GM12875 (cell line): Measurements from ENCODE around the gene TRIM6.

Experiments
- H3K4me3 ChIP-seq: one replicate; pipeline ENCODE4 v1.5.1; 2011; ENCODE audit warnings: low read depth, low read length, control low read depth
- TF ChIP-seq, protein P1 (sequence below): IDR thresholded peaks from 2 replicates; pipeline ENCODE4 v1.5.1; 2011; ENCODE audit warnings: low read depth, mild to moderate bottlenecking, control low read depth, inconsistent platforms, low read length, moderate library complexity, borderline replicate concordance; ENCODE audit not compliant: insufficient read depth

Gene TRIM6

GRCh38 chr11:5622802-5623201 lies 26.4 kb downstream of the TRIM6 start:
- no peak overlapping the region for H3K4me3 ChIP-seq
- TF ChIP-seq, protein P1, sequence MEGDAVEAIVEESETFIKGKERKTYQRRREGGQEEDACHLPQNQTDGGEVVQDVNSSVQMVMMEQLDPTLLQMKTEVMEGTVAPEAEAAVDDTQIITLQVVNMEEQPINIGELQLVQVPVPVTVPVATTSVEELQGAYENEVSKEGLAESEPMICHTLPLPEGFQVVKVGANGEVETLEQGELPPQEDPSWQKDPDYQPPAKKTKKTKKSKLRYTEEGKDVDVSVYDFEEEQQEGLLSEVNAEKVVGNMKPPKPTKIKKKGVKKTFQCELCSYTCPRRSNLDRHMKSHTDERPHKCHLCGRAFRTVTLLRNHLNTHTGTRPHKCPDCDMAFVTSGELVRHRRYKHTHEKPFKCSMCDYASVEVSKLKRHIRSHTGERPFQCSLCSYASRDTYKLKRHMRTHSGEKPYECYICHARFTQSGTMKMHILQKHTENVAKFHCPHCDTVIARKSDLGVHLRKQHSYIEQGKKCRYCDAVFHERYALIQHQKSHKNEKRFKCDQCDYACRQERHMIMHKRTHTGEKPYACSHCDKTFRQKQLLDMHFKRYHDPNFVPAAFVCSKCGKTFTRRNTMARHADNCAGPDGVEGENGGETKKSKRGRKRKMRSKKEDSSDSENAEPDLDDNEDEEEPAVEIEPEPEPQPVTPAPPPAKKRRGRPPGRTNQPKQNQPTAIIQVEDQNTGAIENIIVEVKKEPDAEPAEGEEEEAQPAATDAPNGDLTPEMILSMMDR = no peak

DNA sequence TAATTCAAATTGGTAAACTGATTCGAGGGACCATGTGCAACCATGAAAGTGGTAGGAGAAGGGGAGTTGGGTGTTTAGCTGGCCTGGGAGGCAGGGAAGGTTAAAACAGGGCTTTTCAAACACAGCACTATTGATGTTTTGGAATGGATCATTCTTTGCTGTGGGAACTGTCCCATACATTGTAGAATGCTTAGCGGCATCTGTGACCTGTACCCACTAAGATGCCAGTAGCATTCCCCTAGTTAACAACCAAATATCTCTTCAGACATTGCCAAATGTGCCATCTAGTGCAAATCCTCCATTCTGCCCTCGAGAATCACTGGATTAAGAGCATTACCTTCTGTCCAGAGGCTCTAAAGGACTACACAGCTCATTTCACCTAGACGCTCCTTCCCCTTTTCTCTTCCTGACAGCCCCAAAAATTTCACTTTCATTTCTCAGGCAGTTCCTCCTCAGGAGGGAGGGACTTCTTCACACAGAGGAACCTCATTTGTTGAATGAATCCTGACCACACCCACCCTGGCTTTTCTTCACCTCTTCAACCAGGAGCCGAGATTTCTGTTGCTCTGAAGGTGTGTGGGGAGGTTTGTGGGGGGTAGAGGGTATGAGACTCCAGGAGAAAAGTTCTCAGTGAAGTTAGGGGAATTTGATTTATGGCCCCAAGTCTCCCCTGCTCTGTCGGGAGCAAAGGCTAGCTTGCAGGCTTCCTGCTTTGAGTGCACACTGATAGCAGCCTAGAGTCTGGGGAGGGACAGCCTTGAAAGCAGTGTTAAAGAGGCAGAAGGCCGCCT lies 28.2 kb downstream of the TRIM6 start, which contains the start of gene TRIM34:
Gene TRIM34, plus strand, starts transcription at position 513 of the 791 bp plus-strand sequence. CDS start 7,331 bp downstream, outside the sequence.
- TF ChIP-seq, protein P1 = no peak
- peak within 1 kb of the TSS; percentile 63 for H3K4me3 ChIP-seq

- H3K4me3 ChIP-seq = peak overlapping the region; percentile 63
- TF ChIP-seq, protein P1 = no peak
Observed at GRCh38 chr11:5625281-5625680, 28.8 kb downstream of the TRIM6 start.

GRCh38 chr11:5626196-5626595 lies 29.8 kb downstream of the TRIM6 start:
- TF ChIP-seq, protein P1 = no peak
- no peak overlapping the region for H3K4me3 ChIP-seq

GRCh38 chr11:5631417-5631816 lies 35.0 kb downstream of the TRIM6 start:
- TF ChIP-seq, protein P1 = no peak
- H3K4me3 ChIP-seq = no peak overlapping the region

DNA sequence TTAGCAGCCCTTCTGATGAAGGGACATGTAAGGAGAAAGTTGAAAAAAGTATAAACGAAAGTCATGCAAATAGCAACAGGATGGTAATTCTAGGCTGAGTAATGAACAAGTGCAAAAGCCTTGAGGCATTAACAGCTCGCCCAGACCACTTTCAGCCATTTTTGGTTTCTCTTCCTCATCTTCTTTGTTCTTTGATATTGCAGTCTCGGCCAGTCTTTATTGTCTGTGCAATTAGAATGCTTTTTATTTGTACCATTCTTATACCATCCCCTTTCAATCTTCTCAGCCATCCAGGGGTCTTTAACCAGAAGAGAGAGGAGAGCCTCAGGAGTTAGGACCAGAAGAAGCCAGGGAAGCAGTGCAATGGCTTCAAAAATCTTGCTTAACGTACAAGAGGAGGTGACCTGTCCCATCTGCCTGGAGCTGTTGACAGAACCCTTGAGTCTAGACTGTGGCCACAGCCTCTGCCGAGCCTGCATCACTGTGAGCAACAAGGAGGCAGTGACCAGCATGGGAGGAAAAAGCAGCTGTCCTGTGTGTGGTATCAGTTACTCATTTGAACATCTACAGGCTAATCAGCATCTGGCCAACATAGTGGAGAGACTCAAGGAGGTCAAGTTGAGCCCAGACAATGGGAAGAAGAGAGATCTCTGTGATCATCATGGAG lies 35.7 kb downstream of the TRIM6 start:
- peak overlapping the region; percentile 8 for H3K4me3 ChIP-seq
- TF ChIP-seq, protein P1 = no peak
